GM19351 (cell line): ENCODE data around the gene UBE2M.
A peak's percentile ranks its signal among the peaks of the same experiment; 100 is the strongest.
"Not testable (repeated sequence)": the region's sequence is repeated elsewhere in the genome, so short reads cannot be mapped to it uniquely, and the experiment has no call there.

ENCODE experiments used
- ATAC-seq: cut with Tn5 transposase; IDR thresholded peaks from one replicate; pipeline ENCODE4 v1.9.1; 2021; ENCODE audit warnings: mild to moderate bottlenecking, moderate library complexity; ENCODE audit not compliant: unreplicated experiment

UBE2M gene

GRCh38 chr19:58513694-58514563, 44.5 kb downstream of the UBE2M start:
- ATAC-seq: peak; percentile 78

DNA sequence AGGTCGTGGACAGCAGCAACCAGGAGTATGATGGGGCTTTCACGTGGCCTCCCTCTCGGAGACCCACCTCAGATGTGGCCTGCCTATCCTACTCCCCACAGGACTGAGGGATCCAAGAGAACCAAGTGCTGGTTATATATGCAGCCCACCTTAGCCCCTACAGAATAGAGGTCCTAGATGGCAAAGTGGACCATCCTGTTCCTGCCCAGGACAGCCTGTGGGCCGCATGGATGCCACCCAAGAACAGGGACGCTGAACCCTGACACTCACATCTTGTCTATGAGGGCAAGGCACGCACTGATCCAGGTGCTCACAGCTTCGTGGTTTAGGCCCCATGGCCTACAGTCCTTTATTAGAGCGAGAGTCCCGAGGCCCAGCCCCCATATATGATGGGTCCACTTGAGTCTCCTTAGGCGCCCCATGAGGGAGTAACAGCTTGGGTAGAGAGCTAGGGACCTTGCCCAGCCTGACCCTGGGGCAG, 45.2 kb downstream of the UBE2M start:
- peak; percentile 5 for ATAC-seq

- ATAC-seq: no peak
These were observed 46.8 kb downstream of the UBE2M start, which contains the start of gene SLC27A5 for GRCh38 chr19:58511353-58512208. TSS of gene SLC27A5 (minus strand) at chr19:58511992. CDS start at chr19:58511955, 37 bp downstream.

GRCh38 chr19:58510084-58510862, 48.1 kb downstream of the UBE2M start:
- ATAC-seq: no peak

GRCh38 chr19:58509731-58510083, 48.7 kb downstream of the UBE2M start:
- ATAC-seq: no peak

DNA sequence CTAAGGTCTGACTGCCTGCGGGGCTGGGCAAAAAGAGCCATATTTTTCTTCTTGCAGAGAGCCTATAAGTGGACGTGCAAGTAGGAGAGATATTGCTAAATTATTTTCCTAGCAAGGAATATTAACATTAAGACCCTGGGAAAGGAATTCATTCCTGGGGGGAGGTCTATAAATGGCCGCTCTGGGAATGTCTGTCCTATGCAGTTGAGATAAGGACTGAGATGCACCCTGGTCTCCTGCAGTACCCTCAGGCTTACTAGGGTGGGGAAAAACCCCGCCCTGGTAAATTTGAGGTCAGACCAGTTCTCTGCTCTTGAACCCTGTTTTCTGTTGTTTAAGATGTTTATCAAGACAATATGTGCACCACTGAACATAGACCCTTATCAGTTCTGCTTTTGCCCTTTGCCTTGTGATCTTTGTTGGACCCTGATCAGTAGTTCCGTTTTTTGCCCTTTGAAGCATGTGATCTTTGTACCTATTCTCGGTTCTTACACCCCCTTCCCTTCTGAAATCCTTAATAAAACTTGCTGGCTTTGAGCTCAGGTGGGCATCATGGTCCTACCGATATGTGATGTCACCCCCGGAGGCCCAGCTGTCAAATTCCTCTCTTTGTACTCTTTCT, 50.7 kb downstream of the UBE2M start:
- ATAC-seq: not testable (repeated sequence)
